Measurements from ENCODE around the gene NME7.

Gene NME7

GRCh38 chr1:169142129-169142528 lies 225.5 kb downstream of the NME7 start:
- ChIA-PET POLR2A (no interaction called here), CTCF (interaction anchor here (0.7 to 0.9 kb wide), 2 partner anchors 9 to 59 kb away, joined by 3 read pairs; no protein-coding TSS in a partner anchor)
- no peak for DNase-seq (ENCODE audit: extremely low spot score)
- no peak for TF ChIP-seq CTCF (IDR thresholded peaks at IDR 0.05; ENCODE audit: control extremely low read depth, extremely low read depth, low read depth, missing control alignments)

DNA sequence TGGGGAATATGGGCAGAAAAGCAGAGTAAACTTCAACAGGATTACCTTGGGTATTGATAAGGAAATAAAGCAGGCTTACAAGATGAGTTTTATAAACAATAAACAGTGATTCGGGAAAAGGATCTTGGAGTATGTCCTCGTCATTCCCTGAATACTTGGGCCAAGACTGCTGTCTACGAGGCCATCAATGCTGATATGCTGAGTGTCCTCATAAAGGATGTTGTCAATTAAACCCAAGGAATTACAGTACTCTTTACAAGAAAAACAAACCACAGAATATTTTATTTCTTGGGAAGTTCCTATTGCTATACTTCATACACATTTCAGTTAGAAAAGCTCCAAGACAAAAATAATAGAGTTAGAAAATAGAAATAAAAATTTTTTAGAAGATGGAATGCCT lies 226.2 kb downstream of the NME7 start:
- ChIA-PET CTCF (no interaction called here), POLR2A (no interaction called here)
- TF ChIP-seq CTCF (IDR thresholded peaks at IDR 0.05; ENCODE audit: control extremely low read depth, extremely low read depth, low read depth, missing control alignments) = no peak
- no peak for DNase-seq (ENCODE audit: extremely low spot score)

DNA sequence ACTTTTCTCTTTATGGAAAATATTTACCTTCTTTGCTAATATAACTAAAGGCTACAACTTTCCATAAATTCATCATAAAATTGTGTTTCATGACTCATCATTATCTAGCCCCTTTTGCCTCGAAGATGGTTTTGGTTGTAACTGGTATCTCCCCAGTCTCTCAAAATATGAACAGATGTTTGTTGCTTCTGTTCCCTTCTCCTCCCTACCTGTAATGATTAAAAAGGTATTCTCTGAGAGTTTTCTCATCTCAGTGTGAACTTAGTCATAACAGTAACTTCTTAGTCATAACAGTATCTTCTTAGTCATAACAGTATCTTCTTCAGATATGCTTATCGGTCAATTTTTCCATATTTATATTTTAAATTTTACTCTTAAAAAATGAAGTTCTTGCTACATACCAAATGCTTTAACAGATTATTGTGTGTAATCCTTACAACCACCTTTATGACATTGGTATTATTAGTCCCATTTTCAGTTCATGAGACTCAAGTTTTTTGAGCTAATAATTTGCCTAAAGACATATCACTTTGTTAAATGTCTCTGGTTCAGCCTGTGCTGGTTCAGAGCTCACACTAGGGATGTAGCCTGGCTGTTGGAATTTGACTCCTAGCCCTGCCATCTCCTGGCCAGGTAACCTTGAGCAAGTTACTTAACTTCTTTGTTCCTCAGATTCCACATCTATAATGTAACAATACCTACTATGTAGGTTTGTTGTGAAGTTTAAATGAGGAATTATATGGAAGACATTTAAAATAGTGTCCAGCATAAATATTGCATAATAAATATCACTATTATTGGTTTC lies 228.5 kb downstream of the NME7 start:
- DNase-seq (ENCODE audit: extremely low spot score) = peak; percentile 72
- no peak for TF ChIP-seq CTCF (IDR thresholded peaks at IDR 0.05; ENCODE audit: control extremely low read depth, extremely low read depth, low read depth, missing control alignments)
- ChIA-PET CTCF (interaction anchor here (1.0 to 1.4 kb wide), 5 partner anchors 27 to 796 kb away, joined by 3 to 5 read pairs (median 3); no protein-coding TSS in a partner anchor), POLR2A (no interaction called here)

DNA sequence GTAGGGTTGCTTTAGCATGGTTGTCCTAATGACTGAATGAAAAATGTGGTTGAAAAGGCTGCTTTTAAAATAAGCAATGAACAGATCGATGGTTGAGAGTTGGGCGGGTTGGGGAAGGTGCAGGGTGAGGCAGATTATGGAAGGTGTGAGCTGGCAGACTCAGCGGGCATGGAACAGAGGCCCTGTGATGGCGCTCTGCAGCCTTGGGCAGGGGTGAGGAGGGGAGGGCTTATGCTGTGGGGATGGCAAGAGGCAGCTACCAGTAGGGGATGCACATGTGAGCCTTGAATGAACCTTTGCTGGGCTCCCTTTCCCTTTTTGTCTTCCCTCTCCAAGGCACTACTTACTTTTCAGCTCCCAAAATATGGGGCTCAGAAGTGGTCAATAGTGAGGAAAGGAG lies 230.2 kb downstream of the NME7 start:
- POLR2A ChIA-PET = no interaction called here
- CTCF ChIA-PET = no interaction called here
- no peak for DNase-seq (ENCODE audit: extremely low spot score)
- TF ChIP-seq CTCF (IDR thresholded peaks at IDR 0.05; ENCODE audit: control extremely low read depth, extremely low read depth, low read depth, missing control alignments) = no peak

- CTCF ChIA-PET = interaction anchor here (0.7 to 1.4 kb wide), 9 partner anchors 10 to 737 kb away, joined by 3 to 7 read pairs (median 3); no protein-coding TSS in a partner anchor
- peak; percentile 40 for TF ChIP-seq CTCF (IDR thresholded peaks at IDR 0.05; ENCODE audit: control extremely low read depth, extremely low read depth, low read depth, missing control alignments)
- DNase-seq (ENCODE audit: extremely low spot score) = no peak
- POLR2A ChIA-PET = no interaction called here
These were observed 233.6 kb downstream of the NME7 start for GRCh38 chr1:169133801-169134502.

- POLR2A ChIA-PET = no interaction called here
- no peak for TF ChIP-seq CTCF (IDR thresholded peaks at IDR 0.05; ENCODE audit: control extremely low read depth, extremely low read depth, low read depth, missing control alignments)
- CTCF ChIA-PET = interaction anchor here (0.7 to 1.4 kb wide), 7 partner anchors 9 to 790 kb away, joined by 3 to 7 read pairs (median 3); no protein-coding TSS in a partner anchor
- no peak for DNase-seq (ENCODE audit: extremely low spot score)
These were observed 234.4 kb downstream of the NME7 start for GRCh38 chr1:169133228-169133576.
